Adipocyte (in vitro differentiated cells): ENCODE measurements around the gene DNASE1L1.
"Not testable (repeated sequence)": the region's sequence is repeated elsewhere in the genome, so short reads cannot be mapped to it uniquely, and the experiment has no call there.

ENCODE experiments used
- DNase-seq: peaks from one replicate; pipeline ENCODE4 v3.0.0-alpha.2; 2015; ENCODE audit warnings: low read depth
- H3K27me3 ChIP-seq: replicated peaks from 2 replicates; pipeline ENCODE4 v1.7.0; 2013; ENCODE audit warnings: mild to moderate bottlenecking, low read length, moderate library complexity; ENCODE audit not compliant: control insufficient read depth, insufficient read depth
- H3K36me3 ChIP-seq: 2 replicates; pipeline ENCODE4 v1.7.0; 2013; ENCODE audit warnings: low read length, mild to moderate bottlenecking, moderate library complexity; ENCODE audit not compliant: control insufficient read depth, insufficient read depth, severe bottlenecking
- H3K4me1 ChIP-seq: 2 replicates; pipeline ENCODE4 v1.7.0; 2013; ENCODE audit warnings: mild to moderate bottlenecking, low read length, moderate library complexity; ENCODE audit not compliant: control insufficient read depth, insufficient read depth
- H3K4me3 ChIP-seq: 2 replicates; pipeline ENCODE4 v1.7.0; 2013; ENCODE audit warnings: mild to moderate bottlenecking, low read length, moderate library complexity
- H3K9ac ChIP-seq: 2 replicates; pipeline ENCODE4 v1.7.0; 2013; ENCODE audit warnings: mild to moderate bottlenecking, low read length, moderate library complexity
- H3K9me3 ChIP-seq: 2 replicates; pipeline ENCODE4 v1.7.0; 2013; ENCODE audit warnings: mild to moderate bottlenecking, low read length, moderate library complexity; ENCODE audit not compliant: control insufficient read depth

Gene DNASE1L1

GRCh38 chrX:154389812-154390747 lies 19.0 kb downstream of the DNASE1L1 start:
- H3K4me3 ChIP-seq, H3K27me3 ChIP-seq, DNase-seq: not testable (repeated sequence)

GRCh38 chrX:154388649-154389048 lies 20.4 kb downstream of the DNASE1L1 start:
- not testable (repeated sequence) for H3K27me3 ChIP-seq, H3K36me3 ChIP-seq, H3K9ac ChIP-seq, DNase-seq, H3K9me3 ChIP-seq, H3K4me3 ChIP-seq, H3K4me1 ChIP-seq

More at GRCh38 chrX:154389812-154390747, 19.0 kb downstream of the DNASE1L1 start:
- H3K9me3 ChIP-seq, H3K4me1 ChIP-seq, H3K9ac ChIP-seq, H3K36me3 ChIP-seq: not testable (repeated sequence)

- not testable (repeated sequence) for H3K9me3 ChIP-seq, H3K36me3 ChIP-seq, H3K27me3 ChIP-seq, H3K9ac ChIP-seq, H3K4me3 ChIP-seq, H3K4me1 ChIP-seq, DNase-seq
These were observed 21.0 kb downstream of the DNASE1L1 start for GRCh38 chrX:154388094-154388493.

- no peak for DNase-seq
- no peaks in the 10 kb centered on the region for H3K9me3 ChIP-seq
- no peak overlapping the region for H3K9ac ChIP-seq
- H3K4me3 ChIP-seq: no peak overlapping the region
- peaks cover 4% of the 10 kb centered on the region for H3K4me1 ChIP-seq
- peaks cover 2% of the 10 kb centered on the region for H3K36me3 ChIP-seq
- no peaks in the 10 kb centered on the region for H3K27me3 ChIP-seq
These were observed 24.7 kb downstream of the DNASE1L1 start for GRCh38 chrX:154384284-154384892.

GRCh38 chrX:154383359-154384283 lies 25.4 kb downstream of the DNASE1L1 start:
- H3K4me1 ChIP-seq: peaks cover 4% of the 10 kb centered on the region
- H3K9ac ChIP-seq: no peak overlapping the region
- H3K9me3 ChIP-seq: no peaks in the 10 kb centered on the region
- no peak for DNase-seq
- peaks cover 2% of the 10 kb centered on the region for H3K36me3 ChIP-seq
- H3K27me3 ChIP-seq: no peaks in the 10 kb centered on the region
- no peak overlapping the region for H3K4me3 ChIP-seq

- peaks cover 2% of the 10 kb centered on the region for H3K36me3 ChIP-seq
- no peak overlapping the region for H3K4me3 ChIP-seq
- no peaks in the 10 kb centered on the region for H3K9me3 ChIP-seq
- H3K9ac ChIP-seq: no peak overlapping the region
- no peaks in the 10 kb centered on the region for H3K27me3 ChIP-seq
- DNase-seq: no peak
- peaks cover 7% of the 10 kb centered on the region for H3K4me1 ChIP-seq
These were observed 26.5 kb downstream of the DNASE1L1 start for GRCh38 chrX:154382483-154383069.

- Histone ChIP-seq H3K27me3 (no peaks in the 10 kb centered on the region), H3K9me3 (no peaks in the 10 kb centered on the region), H3K4me3 (no peak overlapping the region), H3K36me3 (peaks cover 2% of the 10 kb centered on the region), H3K9ac (no peak overlapping the region), H3K4me1 (peaks cover 10% of the 10 kb centered on the region)
- DNase-seq: no peak
These were observed 27.8 kb downstream of the DNASE1L1 start for GRCh38 chrX:154381271-154381670.

GRCh38 chrX:154380787-154381186 lies 28.3 kb downstream of the DNASE1L1 start:
- Histone ChIP-seq H3K4me1 (peaks cover 10% of the 10 kb centered on the region), H3K9me3 (no peaks in the 10 kb centered on the region), H3K9ac (peak overlapping the region; percentile 94), H3K27me3 (no peaks in the 10 kb centered on the region), H3K36me3 (peaks cover 2% of the 10 kb centered on the region), H3K4me3 (peak overlapping the region; percentile 86)
- DNase-seq: no peak

GRCh38 chrX:154380153-154380552 lies 28.9 kb downstream of the DNASE1L1 start:
- no peaks in the 10 kb centered on the region for H3K27me3 ChIP-seq
- no peaks in the 10 kb centered on the region for H3K9me3 ChIP-seq
- H3K4me3 ChIP-seq: peak overlapping the region; percentile 86
- peak overlapping the region; percentile 94 for H3K9ac ChIP-seq
- H3K4me1 ChIP-seq: peaks cover 10% of the 10 kb centered on the region
- DNase-seq: peak; percentile 36
- H3K36me3 ChIP-seq: peaks cover 2% of the 10 kb centered on the region

- peaks cover 2% of the 10 kb centered on the region for H3K36me3 ChIP-seq
- no peaks in the 10 kb centered on the region for H3K27me3 ChIP-seq
- no peak for DNase-seq
- peaks cover 10% of the 10 kb centered on the region for H3K4me1 ChIP-seq
- no peaks in the 10 kb centered on the region for H3K9me3 ChIP-seq
- peak overlapping the region; percentile 86 for H3K4me3 ChIP-seq
- H3K9ac ChIP-seq: peak overlapping the region; percentile 94
These were observed 29.5 kb downstream of the DNASE1L1 start for GRCh38 chrX:154379569-154379951.
